Mesenchymal stem cell (in vitro differentiated cells and primary cell): Measurements from ENCODE around the gene NFATC1.

Experiments
- DNase-seq: peaks from one replicate; pipeline ENCODE4 v3.0.0-alpha.2; 2013
- H2AFZ ChIP-seq: one replicate; pipeline ENCODE4 v1.6.1; 2013; ENCODE audit warnings: low read depth, mild to moderate bottlenecking, control low read depth, inconsistent platforms, low read length, moderate library complexity
- H2AK5ac ChIP-seq: 2 replicates; pipeline ENCODE4 v1.6.1; 2013; ENCODE audit warnings: low read length, moderate library complexity, mild to moderate bottlenecking, inconsistent platforms; ENCODE audit not compliant: severe bottlenecking
- H2BK120ac ChIP-seq: one replicate; pipeline ENCODE4 v1.6.1; 2013; ENCODE audit warnings: low read depth, mild to moderate bottlenecking, inconsistent platforms, low read length, moderate library complexity
- H2BK12ac ChIP-seq, 2 experiments: one replicate each; pipeline ENCODE4 v1.6.1; 2013; ENCODE audit warnings: inconsistent platforms in 2 of 2, low read length in 2 of 2, mild to moderate bottlenecking in 2 of 2, moderate library complexity in 2 of 2, control low read depth in 1 of 2
- H2BK15ac ChIP-seq: one replicate; pipeline ENCODE4 v1.6.1; 2013; ENCODE audit warnings: mild to moderate bottlenecking, low read depth, inconsistent platforms; ENCODE audit not compliant: poor library complexity, severe bottlenecking
- H2BK5ac ChIP-seq: 2 replicates; pipeline ENCODE4 v1.6.1; 2013; ENCODE audit warnings: low read depth, mild to moderate bottlenecking, low read length, control low read depth, inconsistent platforms; ENCODE audit not compliant: poor library complexity, severe bottlenecking
- H3K14ac ChIP-seq, 2 experiments: one replicate each; pipeline ENCODE4 v1.6.1; 2013; ENCODE audit warnings: inconsistent platforms in 2 of 2, low read length in 2 of 2, control low read depth in 1 of 2, mild to moderate bottlenecking in 1 of 2, moderate library complexity in 1 of 2
- H3K18ac ChIP-seq, 2 experiments: one replicate each; pipeline ENCODE4 v1.6.1; 2013; ENCODE audit warnings: inconsistent platforms in 2 of 2, low read length in 2 of 2, control low read depth in 1 of 2, low read depth in 1 of 2, mild to moderate bottlenecking in 1 of 2
- H3K23ac ChIP-seq, 2 experiments: one replicate each; pipeline ENCODE4 v1.6.1; 2013; ENCODE audit warnings: inconsistent platforms in 2 of 2, low read length in 2 of 2, mild to moderate bottlenecking in 2 of 2, moderate library complexity in 2 of 2, control low read depth in 1 of 2
- H3K27ac ChIP-seq: 2 replicates; pipeline ENCODE4 v1.5.1; 2013; ENCODE audit warnings: mild to moderate bottlenecking, moderate library complexity, low read length, control low read depth, inconsistent platforms; ENCODE audit not compliant: poor library complexity, severe bottlenecking
- H3K27me3 ChIP-seq, 2 experiments: 2 replicates each; pipeline versions ENCODE4 v1.6.1 to v1.7.0; 2013; ENCODE audit warnings: low read length in 2 of 2, mild to moderate bottlenecking in 2 of 2, moderate library complexity in 2 of 2, control low read depth in 1 of 2, inconsistent platforms in 1 of 2; ENCODE audit not compliant: control insufficient read depth in 1 of 2, insufficient read depth in 1 of 2
- H3K36me3 ChIP-seq, 2 experiments: 2 replicates each; pipeline versions ENCODE4 v1.6.1 to v1.7.0; 2013; ENCODE audit warnings: low read length in 2 of 2, control low read depth in 1 of 2, inconsistent platforms in 1 of 2, low read depth in 1 of 2, mild to moderate bottlenecking in 1 of 2; ENCODE audit not compliant: insufficient read depth in 2 of 2, control insufficient read depth in 1 of 2
- H3K4ac ChIP-seq, 2 experiments: one replicate each; pipeline ENCODE4 v1.6.1; 2013; ENCODE audit warnings: inconsistent platforms in 2 of 2, low read length in 2 of 2, mild to moderate bottlenecking in 2 of 2, moderate library complexity in 2 of 2, control low read depth in 1 of 2, low read depth in 1 of 2
- H3K4me1 ChIP-seq: 2 replicates; pipeline ENCODE4 v1.6.1; 2013; ENCODE audit warnings: low read depth, low read length, control low read depth; ENCODE audit not compliant: control insufficient read depth, insufficient read depth
- H3K4me2 ChIP-seq: 2 replicates; pipeline ENCODE4 v1.6.1; 2013; ENCODE audit warnings: low read length, mild to moderate bottlenecking, inconsistent platforms; ENCODE audit not compliant: poor library complexity, severe bottlenecking
- H3K4me3 ChIP-seq, 2 experiments: 2 replicates each; pipeline versions ENCODE4 v1.5.1 to v1.7.0; 2013; ENCODE audit warnings: low read length in 2 of 2, mild to moderate bottlenecking in 2 of 2, control low read depth in 1 of 2, low read depth in 1 of 2; ENCODE audit not compliant: insufficient read depth in 1 of 2
- H3K79me1 ChIP-seq: replicated peaks from 2 replicates; pipeline ENCODE4 v1.6.1; 2013; ENCODE audit warnings: mild to moderate bottlenecking, control low read depth, low read length, inconsistent platforms; ENCODE audit not compliant: poor library complexity, severe bottlenecking
- H3K9ac ChIP-seq: 2 replicates; pipeline ENCODE4 v1.7.0; 2013; ENCODE audit warnings: mild to moderate bottlenecking, low read length, moderate library complexity
- H3K9me3 ChIP-seq: 2 replicates; pipeline ENCODE4 v1.7.0; 2013; ENCODE audit warnings: mild to moderate bottlenecking, low read length; ENCODE audit not compliant: control insufficient read depth
- H4K8ac ChIP-seq: one replicate; pipeline ENCODE4 v1.6.1; 2013; ENCODE audit warnings: inconsistent platforms, mild to moderate bottlenecking, low read length, moderate library complexity
- H4K91ac ChIP-seq: one replicate; pipeline ENCODE4 v1.6.1; 2013; ENCODE audit warnings: mild to moderate bottlenecking, low read length, inconsistent platforms
- WGBS: methylation state at CpG from one replicate; pipeline ENCODE4 v1.1.7; 2013; ENCODE audit warnings: mixed read lengths; 5-methylcytosine and 5-hydroxymethylcytosine counted together

Gene NFATC1

DNA sequence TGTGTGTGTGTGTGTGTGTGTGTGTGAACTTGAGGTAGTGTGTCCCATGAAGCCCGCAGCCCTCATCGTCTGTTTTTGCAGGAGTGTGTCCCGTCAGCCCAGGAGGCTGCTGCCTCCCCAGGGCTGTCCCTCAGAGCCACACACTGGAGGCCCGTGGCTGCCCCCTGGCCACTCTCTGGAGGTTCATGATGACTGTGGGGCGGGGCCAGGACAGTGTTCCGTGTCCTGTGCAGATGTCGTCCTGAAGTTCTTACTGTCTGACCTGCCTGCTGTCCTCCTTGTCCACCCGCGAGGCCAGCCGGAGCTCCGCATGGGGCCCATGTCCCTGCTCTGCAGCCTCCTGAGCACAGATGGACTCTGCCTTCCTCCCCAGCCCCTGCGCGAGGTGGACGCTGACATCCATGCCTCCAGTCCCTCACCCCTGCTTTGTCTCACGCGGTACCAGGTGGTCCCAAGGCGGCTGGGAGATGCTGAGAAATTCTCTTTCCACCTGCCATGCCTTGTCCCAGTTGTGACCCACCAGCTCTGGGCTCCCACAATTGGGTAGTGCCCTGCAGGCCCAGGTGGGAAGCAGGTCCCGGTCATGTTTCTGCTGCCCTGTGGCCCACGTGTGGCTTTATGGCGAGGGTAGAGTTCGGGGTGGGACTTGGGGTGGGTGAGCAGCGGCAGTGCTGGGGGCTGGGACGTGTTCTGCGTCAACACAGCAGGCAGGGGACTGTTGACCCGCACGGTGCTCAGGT is 92.8 kb downstream of the NFATC1 start:
- Histone ChIP-seq H3K14ac (peak overlapping the region in 1 of 2 experiments; percentile 19), H3K9me3 (no peaks in the 10 kb centered on the region), H3K9ac (no peak overlapping the region), H3K36me3 (peaks cover 0 to 12% of the 10 kb centered on the region in 2 experiments), H3K4ac (no peak overlapping the region), H3K18ac (no peak overlapping the region), H3K27me3 (no peaks in the 10 kb centered on the region), H2BK5ac (no peak overlapping the region), H2BK15ac (no peak overlapping the region), H2AK5ac (no peak overlapping the region), H3K79me1 (no peaks in the 10 kb centered on the region), H2BK12ac (no peak overlapping the region), H4K8ac (no peak overlapping the region), H3K27ac (no peak overlapping the region), H4K91ac (no peak overlapping the region), H3K4me2 (no peak overlapping the region), H3K4me3 (no peak overlapping the region), H3K4me1 (peaks cover 41% of the 10 kb centered on the region), H2AFZ (no peak overlapping the region), H2BK120ac (no peak overlapping the region), H3K23ac (no peak overlapping the region)
- DNase-seq, result no peak
- 90% methylated on average over 26 of the region's 26 CpGs for WGBS

DNA sequence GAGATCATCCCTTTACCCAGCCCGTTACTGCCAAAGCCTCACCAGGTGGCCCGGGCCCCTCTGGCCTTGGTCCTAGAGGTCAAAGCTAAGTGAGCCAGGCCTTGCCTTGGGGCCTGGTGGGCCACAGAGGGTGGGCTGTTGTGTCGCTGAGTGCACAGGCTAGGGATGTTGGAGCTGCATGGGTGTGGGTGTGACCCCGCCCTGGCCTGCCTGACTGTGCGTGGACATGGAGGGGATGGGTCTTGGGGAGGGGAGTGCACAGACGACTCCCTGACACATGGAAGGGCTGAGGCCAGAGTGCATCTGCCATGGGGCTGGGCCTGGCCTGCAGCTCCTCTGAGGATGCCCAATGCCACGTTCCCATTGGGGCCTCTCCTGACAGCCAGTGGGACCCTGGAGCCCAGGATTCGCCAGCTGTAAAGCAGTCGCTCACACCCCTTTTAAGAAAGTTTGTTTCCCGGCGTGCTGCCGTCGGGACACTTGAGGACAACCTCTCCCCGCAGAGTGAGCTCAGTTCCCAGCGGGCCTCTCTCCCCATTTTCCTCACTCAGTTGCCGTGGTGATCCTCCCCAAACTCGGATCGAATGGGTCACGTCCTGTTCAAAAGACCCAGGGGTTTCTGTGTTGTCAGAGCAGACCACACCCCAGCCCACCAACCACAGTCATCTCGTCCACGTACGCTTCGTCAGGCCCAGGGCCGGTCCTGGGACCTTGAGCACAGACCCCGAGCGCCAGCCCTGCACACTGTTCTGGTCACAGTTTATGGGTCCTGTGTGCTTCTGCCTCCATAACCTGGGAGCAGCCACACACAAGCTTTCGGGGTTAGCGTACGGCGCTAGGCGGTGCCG is 93.5 kb downstream of the NFATC1 start:
- H2AK5ac ChIP-seq, result no peak overlapping the region
- H3K27ac ChIP-seq, result no peak overlapping the region
- H4K91ac ChIP-seq, result no peak overlapping the region
- H3K79me1 ChIP-seq, result no peaks in the 10 kb centered on the region
- WGBS, result 94% methylated on average over 32 of the region's 32 CpGs
- no peaks in the 10 kb centered on the region for H3K9me3 ChIP-seq
- H3K4me3 ChIP-seq, result no peak overlapping the region
- H3K4me2 ChIP-seq, result no peak overlapping the region
- peaks cover 34% of the 10 kb centered on the region for H3K4me1 ChIP-seq
- no peak overlapping the region for H3K9ac ChIP-seq
- no peak overlapping the region for H3K23ac ChIP-seq
- no peak overlapping the region for H3K14ac ChIP-seq
- H2BK120ac ChIP-seq, result no peak overlapping the region
- no peak overlapping the region for H2BK5ac ChIP-seq
- no peak overlapping the region for H2AFZ ChIP-seq
- no peak overlapping the region for H2BK15ac ChIP-seq
- peaks cover 0 to 15% of the 10 kb centered on the region in 2 experiments for H3K36me3 ChIP-seq
- no peak overlapping the region for H3K4ac ChIP-seq
- no peak overlapping the region for H2BK12ac ChIP-seq
- H4K8ac ChIP-seq, result no peak overlapping the region
- no peak overlapping the region for H3K18ac ChIP-seq
- no peaks in the 10 kb centered on the region for H3K27me3 ChIP-seq
- DNase-seq, result no peak

DNA sequence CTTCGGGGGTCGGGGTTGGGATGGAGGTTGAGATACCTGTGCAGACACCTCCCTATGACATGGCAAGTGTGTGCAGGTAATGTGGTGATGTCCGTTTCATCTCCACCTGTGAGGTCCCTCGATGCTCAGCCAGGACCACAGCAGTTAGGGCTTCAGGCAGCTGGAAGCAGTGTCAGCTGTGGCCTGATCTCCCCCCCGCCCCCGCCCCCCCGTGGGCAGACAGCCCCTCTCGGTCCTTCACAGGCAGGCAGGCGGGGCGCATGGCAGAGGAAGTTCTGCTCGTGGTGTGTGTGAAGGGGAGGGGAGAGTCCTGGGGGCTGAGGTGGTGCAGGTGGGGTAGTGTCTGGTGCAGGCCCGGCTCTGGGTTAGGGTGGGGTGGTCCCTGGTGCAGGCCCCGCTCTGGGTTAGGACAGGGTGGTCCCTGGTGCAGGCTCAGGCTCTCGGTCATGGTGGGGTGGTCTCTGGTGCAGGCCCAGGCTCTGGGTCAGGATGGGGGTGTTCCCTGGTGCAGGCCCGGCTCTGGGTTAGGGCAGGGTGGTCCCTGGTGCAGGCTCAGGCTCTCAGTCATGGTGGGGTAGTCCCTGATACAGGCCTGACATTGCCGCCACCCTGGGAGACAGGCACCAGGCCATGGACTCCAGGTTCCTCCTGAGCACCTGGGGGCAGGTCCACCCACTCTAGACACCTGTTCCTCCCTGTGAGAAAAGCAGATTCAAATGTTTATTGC is 94.3 kb downstream of the NFATC1 start:
- Histone ChIP-seq H2AK5ac (no peak overlapping the region), H3K36me3 (peaks cover 0 to 15% of the 10 kb centered on the region in 2 experiments), H3K14ac (no peak overlapping the region), H3K9ac (no peak overlapping the region), H3K4me1 (peaks cover 26% of the 10 kb centered on the region), H4K91ac (no peak overlapping the region), H3K18ac (no peak overlapping the region), H3K27ac (no peak overlapping the region), H3K23ac (no peak overlapping the region), H4K8ac (no peak overlapping the region), H3K79me1 (no peaks in the 10 kb centered on the region), H2BK120ac (no peak overlapping the region), H2BK15ac (no peak overlapping the region), H3K4me2 (no peak overlapping the region), H3K27me3 (no peaks in the 10 kb centered on the region), H2BK12ac (no peak overlapping the region), H3K4me3 (no peak overlapping the region), H2AFZ (no peak overlapping the region), H3K9me3 (no peaks in the 10 kb centered on the region), H2BK5ac (no peak overlapping the region), H3K4ac (no peak overlapping the region)
- no peak for DNase-seq
- WGBS, result 86% methylated on average over 16 of the region's 16 CpGs

GRCh38 chr18:79490626-79491041 is 94.9 kb downstream of the NFATC1 start:
- H3K4me1 ChIP-seq, result peaks cover 23% of the 10 kb centered on the region
- H2BK15ac ChIP-seq, result no peak overlapping the region
- no peak overlapping the region for H3K27ac ChIP-seq
- no peak overlapping the region for H3K14ac ChIP-seq
- no peaks in the 10 kb centered on the region for H3K27me3 ChIP-seq
- H3K4me3 ChIP-seq, result no peak overlapping the region
- H3K4ac ChIP-seq, result no peak overlapping the region
- H3K79me1 ChIP-seq, result no peaks in the 10 kb centered on the region
- H3K9me3 ChIP-seq, result no peaks in the 10 kb centered on the region
- peaks cover 0 to 15% of the 10 kb centered on the region in 2 experiments for H3K36me3 ChIP-seq
- H3K18ac ChIP-seq, result no peak overlapping the region
- WGBS, result 84% methylated on average over 19 of the region's 22 CpGs
- no peak overlapping the region for H2BK12ac ChIP-seq
- H3K23ac ChIP-seq, result no peak overlapping the region
- DNase-seq, result no peak
- no peak overlapping the region for H2BK5ac ChIP-seq
- H4K91ac ChIP-seq, result no peak overlapping the region
- H2BK120ac ChIP-seq, result no peak overlapping the region
- no peak overlapping the region for H3K9ac ChIP-seq
- H4K8ac ChIP-seq, result no peak overlapping the region
- no peak overlapping the region for H2AK5ac ChIP-seq
- no peak overlapping the region for H3K4me2 ChIP-seq
- no peak overlapping the region for H2AFZ ChIP-seq
